Activated CD8-positive, alpha-beta memory T cell treated with anti-CD3 and anti-CD28 coated beads for 1 hour (primary cell): ENCODE data around the gene SIK3.

Experiments
- DNase-seq, 2 donors: peaks; one replicate each; pipeline ENCODE4 v3.0.0-alpha.2; 2020; ENCODE audit warnings: low read depth in 1 of 2; ENCODE audit errors: extremely low read depth in 1 of 2

SIK3 gene

DNA sequence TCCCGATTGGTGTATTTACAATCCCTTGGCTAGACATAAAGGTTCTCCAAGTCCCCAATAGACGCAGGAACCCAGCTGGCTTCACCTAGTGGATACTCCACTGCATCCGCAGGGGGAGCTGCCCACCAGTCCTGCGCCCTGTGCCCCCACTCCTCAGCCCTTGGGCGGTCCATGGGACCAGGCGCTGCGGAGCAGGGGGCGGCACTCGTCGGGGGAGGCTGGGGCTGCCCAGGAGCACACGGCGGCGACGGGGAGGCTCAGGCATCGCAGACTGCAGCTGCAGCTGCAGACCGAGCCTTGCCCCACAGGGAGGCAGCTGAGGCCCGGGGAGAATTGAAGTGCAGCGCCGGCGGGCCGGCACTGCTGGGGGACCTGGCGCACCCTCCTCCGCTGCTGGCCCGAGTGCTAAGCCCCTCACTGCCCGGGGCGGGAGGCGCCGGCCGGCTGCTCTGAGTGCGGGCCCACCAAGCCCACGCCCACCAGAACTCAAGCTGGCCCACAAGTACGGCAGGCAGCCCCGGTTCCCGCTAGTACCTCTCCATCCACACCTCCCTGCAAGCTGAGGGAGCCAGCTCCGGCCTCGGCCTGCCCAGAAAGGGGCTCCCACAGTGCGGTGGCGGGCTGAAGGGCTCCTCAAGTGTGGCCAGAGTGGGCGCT is 12.2 kb upstream of the SIK3 start:
- no peak for DNase-seq

DNA sequence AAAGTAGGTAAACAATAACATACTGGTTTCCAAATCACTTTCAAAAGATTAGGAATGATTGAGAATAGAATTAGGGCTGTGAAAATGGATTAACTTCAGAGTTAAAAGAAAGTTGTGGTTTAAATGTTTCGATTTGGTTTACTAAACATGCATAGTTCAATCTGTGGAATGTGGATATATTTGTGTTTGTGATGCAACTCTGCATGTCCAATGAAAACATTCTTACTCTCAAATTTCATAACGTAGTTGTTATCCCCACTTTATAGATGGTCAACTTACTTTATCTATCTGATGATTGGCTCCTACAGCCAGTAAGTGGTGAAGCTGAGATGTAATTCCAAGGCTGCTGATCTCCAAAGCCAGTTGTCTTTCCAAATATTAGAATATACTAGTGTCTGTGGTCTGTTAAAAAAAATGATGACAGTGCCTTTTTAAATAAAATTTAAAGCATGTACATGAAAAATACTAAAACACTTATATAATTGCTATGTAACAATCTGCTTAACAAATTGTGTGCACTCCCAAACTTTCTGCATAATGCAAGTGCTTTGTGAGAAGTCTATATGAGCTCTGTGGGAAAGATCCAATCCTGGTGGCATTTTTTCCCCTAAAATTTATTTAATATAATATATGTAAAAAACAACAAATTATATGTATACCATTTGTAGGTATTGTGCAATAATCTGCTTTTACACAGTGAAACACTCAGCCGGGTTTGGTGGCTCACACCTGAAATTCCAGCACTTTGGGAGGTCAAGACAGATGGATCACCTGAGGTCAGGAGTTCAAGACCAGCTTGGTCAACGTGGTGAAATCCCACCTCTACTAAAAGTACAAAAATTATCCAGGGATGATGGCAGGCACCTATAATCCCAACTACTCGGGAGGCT is 9.7 kb upstream of the SIK3 start:
- no peak for DNase-seq

DNA sequence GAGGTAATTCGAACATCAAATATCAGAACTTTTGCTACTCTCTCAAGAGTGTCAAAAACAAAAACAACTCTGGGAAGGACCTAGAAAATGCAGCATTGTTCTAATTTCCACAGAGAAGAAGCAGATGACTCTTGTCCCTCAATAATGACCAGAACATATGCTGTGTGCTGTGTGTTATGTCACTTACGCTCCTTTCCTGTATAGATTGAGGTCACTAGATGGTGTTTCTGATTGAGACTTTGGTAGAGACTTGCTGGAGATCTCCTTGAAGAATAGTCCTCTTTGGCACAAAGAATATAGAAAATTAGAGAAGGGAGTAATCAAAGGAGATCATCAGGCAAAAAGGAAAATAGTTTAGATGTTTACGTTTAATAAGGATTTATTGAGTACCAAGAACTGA is 2.3 kb upstream of the SIK3 start:
- no peak for DNase-seq

DNA sequence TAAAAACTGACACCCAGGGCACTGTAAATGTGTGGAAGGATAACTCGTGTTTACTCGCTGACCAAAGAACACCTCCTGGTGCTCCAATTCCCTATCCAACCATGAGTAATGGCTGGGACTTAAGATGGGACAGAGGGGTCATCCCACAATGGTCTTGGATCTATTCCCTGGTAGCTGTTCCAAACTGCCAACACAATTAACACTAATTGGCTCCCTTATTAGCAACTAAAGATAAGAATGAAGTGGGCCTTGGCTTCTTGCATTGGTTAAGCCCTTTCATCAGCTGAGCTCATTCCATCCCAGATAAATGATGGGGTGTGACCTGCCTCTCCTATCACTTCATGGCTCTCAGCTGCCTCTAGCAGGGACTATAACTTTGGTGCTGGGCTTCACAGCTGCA is 1.5 kb upstream of the SIK3 start:
- no peak for DNase-seq

DNA sequence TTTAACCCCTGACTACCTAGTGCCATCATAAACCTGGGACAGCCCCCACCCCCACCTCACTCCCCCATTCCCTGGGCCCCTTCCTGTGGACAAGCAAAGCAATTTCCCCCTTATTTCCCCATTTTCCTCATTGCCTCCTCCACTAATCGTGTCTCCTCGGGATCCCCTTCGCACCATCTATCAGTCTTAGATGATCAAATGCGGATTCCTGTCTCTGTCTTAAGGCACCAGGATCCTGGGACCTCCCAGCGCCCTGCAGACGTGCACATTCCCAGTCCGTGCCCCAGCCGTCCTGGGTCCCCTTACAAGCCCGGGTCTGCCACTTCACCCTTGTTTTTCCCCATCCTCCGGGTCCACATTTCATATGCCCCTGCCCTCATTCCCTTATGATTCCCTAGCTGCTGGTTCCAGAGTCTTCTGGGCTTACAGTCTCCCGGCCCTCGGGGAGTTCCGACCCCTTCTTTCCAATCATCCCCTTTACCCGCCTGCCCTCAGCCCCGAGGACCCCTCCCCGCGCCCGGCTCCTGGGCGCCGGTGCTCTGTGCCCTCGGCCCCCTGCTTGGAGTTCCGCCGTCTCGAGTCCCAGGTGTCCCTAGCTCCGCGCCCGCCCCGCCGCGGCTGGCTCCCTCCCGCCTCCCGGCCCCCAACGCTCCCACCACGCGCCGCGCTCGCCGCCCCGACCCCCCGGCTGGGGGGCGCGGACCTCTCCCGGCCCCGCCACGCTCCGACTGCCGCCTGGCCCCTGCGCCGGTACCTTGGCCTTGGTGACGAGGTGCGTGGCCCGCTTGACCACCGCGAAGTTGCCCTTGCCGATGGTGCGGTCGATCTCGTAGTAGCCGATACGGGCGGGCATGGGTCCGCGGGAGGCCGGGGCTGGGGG is 599 bp downstream of the SIK3 start:
- peak in 1 of 2 donors; percentile 14 for DNase-seq

DNA sequence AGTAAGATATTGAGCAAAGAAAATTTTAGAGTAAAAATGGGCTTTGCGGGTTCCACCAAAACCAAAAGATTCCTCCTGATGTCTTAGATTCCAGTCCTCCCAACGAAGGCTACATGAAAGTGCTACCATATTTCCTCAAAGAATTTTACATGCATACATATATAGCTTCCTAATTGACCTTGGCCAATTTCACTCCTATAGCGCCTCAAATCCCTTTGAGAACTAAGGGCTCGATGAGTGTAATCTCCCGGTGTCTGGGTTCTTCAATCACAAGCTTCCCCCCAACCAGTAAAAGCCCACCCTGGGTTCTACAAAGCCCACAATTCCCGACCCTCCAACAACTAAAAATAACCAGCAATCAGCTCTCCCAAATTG is 1.2 kb downstream of the SIK3 start:
- no peak for DNase-seq

DNA sequence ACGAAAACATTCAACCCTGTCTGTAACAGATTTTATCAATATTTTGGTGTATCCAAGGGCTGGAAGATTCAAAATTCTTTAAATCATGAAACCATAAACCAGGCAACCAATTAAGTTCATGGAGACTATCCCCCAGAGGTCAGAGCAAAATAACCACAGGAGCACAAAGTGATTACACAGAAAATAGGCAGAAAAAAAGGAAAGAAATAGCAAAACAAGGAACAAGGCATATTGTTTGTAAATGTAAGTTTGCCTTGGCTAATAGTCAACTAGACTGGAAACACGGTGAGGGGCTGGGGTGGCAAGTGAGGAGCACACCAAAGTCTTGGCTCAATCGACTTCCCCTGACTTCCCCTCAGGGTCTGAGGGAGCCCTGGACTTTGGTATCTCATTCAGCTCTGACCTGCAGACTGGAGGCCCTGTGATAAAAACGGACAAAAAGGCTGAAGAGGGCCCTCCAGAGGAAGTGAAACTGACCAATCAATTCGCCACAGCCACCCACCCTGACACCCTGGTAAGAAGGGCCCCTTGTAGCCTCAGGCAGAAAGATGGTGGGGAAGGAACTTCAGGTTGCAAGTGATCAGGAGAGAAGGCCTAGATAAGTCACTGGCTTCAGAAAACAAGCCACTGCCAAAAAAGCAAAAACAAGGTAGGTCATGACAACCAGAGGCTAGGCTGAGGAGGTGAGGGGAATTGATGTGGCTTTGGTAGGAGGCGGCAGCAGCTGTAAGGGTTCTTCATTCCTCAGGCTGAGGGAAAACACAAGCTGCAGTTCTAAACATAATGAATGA is 1.8 kb downstream of the SIK3 start:
- DNase-seq: no peak

DNA sequence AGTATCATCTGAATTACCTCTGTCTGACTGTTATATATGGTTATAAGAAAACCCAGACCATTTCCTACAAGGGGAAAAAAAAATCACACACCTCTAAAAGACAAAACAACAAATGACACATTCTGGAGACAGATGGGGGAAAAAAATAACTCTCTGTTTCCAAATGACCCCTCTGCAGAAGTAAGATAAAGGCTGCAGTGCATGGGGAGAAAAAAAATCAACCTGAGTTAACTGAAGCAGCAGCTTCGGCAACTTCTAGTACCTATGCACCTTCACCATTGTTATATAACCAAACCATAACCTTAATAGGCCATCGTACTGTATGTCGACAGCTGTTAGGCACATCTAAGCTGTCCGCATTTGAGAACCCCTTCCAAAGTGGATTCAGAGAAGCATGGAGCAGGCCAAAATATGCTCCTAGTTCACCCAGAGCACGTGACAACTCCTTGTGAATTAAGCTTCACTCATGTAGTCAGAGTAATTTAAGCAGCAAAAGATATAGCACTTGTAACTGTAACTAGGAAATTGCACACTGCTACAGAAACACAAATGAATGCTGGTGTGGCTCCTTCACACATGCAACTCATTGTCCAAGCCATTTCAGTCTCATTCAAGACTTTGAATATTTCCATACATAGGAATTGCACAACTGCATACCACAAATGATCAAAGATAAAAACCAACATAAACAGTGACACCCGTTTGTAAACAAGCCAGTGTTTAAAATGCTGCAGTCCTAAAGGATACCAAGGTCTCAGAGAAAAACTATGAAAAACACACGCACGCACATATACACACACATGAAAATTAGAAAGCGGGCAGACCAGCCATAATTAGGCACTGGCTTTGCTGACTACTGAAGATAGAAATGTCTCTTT is 2.7 kb downstream of the SIK3 start:
- no peak for DNase-seq

DNA sequence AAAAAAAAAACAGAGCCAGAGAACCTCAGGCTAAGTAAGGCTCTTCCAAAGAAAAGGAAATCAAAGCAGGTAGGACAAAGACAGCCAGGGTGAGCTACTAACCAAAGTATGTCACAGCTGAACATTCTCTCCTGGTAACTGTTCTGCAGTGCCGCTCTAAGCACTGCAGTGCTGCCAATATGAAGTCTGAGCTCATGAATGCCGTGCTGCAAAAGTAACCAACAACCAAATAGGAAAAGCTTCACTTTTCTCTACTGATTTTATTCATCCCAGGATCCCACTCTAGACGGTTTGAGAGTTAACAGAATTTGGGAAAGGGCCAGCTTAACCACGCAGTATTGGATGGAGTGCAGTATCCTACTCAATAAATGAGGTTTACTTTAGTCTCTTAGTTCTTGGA is 3.5 kb downstream of the SIK3 start:
- no peak for DNase-seq

DNA sequence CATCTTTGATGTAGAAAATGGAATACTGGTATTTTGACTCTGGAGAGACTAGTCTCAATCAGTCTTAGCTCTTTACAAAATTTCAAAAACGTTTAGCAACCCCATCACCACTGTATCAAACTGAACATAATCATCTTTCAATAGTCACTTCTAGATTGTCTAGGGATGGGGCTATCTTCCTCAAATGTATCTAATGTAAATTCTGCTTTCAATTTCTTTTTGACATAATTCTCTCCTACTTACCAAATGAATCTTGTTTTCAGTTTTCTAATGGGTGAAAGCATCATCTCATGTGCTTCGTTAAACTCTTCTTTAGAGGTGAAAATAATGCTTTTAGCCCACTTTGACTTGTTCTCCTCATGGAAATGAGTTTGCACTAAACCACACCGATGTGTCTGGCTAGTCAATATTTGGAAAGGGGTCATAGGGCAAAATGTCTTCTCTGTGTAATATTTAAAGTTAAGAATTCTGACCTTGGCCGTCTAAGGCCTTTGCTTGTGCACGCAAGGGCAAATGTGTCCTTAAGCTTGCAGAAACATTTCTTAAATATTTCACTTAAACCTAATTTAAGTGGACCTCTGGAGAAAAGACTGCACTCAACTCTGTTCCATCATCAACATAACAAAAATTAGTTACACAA is 5.2 kb downstream of the SIK3 start:
- DNase-seq: no peak

DNA sequence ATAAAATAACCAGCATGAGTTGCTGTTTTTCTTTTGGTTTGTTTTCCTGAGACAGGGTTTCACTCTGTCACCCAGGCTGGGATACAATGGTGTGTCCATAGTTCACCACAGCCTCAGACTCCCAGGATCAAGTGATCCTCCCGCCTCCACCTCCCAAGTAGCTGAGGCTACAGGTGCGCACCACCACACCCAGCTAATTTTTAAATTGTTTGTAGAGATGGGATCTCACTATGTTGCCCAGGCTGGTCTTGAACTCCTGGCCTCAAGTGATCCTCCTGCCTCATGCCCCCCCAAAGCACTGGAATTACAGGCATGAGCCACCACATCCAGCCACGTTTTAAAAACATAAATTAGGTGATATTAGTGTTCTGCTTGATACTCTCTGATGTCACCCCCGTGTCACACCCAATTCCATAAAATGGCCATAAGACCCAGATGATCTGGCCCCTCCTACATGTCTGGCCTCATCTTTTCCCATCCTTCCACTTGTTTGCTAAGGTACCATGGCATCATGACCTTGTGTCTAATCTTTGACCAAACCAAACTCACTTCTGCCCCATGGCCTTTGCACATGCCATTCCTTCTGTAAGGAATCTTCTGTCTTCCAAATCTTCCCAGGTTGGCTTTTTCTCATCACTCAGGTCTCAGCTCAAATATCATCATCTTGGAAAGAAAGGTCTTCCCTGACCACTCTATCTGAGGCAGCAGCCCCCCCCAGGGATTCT is 6.3 kb downstream of the SIK3 start:
- DNase-seq: no peak

DNA sequence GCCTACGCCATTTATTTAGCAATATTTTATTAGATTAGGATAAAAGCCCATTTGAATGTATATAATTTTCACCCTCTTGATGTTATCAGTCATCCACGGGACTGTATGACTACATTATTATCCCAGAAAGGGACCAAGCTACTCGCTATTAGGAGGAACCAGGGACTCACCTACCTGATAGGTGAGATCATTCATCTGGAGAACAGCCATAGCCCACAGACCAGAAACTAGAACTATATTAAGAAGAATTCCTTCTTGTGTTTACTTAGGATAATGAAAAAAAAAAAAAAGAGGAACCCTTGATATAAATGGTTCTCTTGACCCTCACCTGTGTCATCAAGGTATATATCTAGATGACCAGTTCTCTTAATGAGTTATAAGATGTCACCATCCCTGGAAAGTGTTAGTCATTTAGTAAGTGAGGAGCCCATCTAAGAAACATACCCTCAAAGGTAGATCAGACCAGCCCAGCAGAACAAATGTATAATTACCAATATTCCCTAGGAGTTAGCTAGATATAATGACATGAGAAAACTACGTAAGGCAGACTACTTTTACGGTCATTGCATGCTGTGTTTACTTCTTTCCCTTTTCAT is 8.0 kb downstream of the SIK3 start:
- no peak for DNase-seq

DNA sequence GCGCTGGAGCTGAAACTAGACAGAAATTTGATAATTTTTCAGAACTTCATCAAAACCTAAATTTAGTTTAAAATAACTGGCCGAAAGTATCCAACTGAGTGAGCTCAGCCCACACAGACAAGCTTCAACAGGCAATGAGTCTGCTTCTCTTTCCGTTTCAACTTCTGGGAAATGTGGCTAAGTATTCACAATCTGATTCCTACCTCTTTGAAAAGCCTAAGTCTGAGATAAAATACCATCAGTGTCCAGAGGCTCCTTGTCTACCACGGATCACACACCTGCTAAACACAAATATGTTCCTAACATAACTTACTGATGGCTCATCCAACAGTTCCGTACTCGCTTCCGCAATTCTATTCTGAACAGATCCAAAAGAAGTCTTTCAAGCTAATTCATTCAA is 8.5 kb downstream of the SIK3 start:
- no peak for DNase-seq

DNA sequence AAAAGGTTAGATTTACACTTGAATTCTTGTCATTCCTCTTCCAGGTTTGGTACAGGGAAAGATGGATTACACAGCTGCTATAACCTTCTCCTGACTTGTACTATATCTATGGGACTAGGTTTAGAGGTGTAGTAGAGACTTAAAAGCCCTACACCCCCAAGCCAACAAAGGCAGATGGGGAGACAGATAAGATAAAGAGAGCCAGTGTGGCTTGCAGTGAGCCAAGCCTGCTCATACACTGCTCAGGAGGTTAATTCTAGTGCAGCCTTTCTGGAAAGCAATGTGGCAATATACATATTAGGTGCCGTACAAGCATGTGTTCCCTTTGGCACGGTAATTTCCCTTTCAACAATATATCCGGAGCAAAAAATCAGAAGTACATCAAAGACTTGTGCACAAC is 10.8 kb downstream of the SIK3 start:
- DNase-seq: no peak

DNA sequence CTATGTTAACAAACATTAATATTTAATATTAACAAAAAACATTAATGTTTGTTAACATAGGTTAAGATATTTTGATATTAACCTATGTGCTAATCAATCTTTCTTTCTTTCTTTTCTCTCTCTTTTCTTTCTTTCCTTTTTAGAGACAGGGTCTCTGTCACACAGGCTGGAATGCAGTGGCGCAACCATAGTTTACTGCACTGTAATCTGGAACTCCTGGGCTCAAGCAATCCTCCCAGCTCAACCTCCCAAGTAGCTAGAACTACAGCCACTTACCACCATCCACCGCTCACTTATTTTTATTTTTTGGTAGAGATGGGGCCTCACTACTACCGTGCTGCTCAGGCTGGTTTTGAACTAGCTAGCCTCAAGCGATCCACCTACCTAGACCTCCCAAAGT is 13.2 kb downstream of the SIK3 start:
- DNase-seq: no peak

DNA sequence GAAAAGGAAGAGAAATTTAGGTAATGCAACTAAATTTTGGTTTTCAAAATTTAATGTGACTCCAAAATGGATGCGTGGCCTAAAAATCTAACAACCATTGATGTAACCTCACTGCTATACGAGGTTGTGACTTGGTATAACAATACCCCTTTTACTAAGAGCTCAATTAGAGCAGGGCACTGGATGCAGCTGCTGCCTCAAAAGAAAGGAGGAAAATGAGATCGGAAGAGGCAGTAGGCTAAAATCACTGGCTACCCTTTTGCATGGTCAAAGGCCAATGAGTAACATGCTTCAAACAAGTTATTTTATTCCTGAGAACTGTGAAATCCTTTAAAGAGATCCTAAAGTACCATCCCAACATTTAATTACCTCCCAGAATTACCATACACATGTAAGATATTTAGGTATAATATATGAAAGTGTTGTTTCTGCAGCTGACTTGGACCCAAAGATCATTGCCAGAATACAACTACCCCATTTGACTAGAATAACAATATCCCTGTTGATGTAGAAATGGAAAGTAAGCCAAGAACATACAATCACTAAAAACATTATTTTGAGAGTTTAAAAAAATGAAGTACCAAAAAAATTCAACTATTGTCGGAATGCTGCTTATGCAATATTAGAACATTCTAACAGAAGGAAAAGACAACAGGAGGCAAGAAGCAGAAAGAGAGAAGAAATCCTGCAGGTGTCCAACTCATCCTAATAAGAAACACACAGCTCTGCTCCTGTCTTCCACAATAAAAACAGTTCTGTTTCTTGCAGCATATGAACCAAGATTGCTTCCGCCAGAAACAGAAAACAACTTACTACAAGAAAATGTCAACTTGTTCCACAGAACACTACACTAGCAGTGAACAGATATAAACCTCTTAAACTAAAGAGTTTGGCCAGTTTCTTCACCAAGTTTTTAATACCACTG is 15.0 kb downstream of the SIK3 start:
- DNase-seq: no peak

DNA sequence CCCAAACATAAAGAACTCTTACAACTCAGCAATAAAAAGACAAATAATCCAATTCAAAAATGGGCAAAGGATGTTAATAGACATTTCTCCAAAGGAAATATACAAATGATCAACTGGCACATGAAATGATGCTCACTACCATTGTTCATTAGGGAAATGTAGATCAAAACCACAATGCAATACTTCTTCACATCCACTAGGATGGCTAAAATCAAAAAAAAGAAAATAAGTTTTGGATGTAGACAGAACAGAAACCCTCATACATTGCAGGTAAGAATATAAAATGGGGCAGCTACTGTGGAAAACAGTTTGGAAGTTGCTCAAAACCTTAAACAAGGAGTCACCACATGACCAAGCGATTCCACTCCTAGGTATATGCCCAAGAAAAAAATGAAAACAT is 16.3 kb downstream of the SIK3 start:
- no peak for DNase-seq
